ENCODE data around the gene ZDHHC14.

- TF ChIP-seq, protein P1, sequence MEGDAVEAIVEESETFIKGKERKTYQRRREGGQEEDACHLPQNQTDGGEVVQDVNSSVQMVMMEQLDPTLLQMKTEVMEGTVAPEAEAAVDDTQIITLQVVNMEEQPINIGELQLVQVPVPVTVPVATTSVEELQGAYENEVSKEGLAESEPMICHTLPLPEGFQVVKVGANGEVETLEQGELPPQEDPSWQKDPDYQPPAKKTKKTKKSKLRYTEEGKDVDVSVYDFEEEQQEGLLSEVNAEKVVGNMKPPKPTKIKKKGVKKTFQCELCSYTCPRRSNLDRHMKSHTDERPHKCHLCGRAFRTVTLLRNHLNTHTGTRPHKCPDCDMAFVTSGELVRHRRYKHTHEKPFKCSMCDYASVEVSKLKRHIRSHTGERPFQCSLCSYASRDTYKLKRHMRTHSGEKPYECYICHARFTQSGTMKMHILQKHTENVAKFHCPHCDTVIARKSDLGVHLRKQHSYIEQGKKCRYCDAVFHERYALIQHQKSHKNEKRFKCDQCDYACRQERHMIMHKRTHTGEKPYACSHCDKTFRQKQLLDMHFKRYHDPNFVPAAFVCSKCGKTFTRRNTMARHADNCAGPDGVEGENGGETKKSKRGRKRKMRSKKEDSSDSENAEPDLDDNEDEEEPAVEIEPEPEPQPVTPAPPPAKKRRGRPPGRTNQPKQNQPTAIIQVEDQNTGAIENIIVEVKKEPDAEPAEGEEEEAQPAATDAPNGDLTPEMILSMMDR (IDR thresholded peaks at IDR 0.05), result no peak
- no peak for TF ChIP-seq POLR2A (IDR thresholded peaks at IDR 0.05)
These were observed 271.8 kb downstream of the ZDHHC14 start for GRCh38 chr6:157652601-157653363.
